Upper lobe of left lung (tissue), 6 donors: ENCODE measurements around the gene LAMB4. TPM values are rescaled to one million over a fixed set of nuclear protein-coding genes. Genes with fewer than 3 reads are reported as not detected.

Experiments
- ATAC-seq, 2 donors: fragments of 200-7000 bp; cut with Tn5 transposase; one replicate each; pipeline ENCODE4 v1.9.1; 2022; ENCODE audit warnings: mild to moderate bottlenecking in 2 of 2, moderate library complexity in 2 of 2; ENCODE audit not compliant: low FRiP score in 2 of 2
- DNase-seq, 2 donors: peaks; one replicate each; pipeline ENCODE4 v3.0.0-alpha.2; 2019 to 2020
- H3K27ac ChIP-seq, 4 donors: fragments of 200-600 bp; sonication (generic); one replicate each; pipeline ENCODE4 v1.5.1; 2016 to 2019
- H3K27me3 ChIP-seq, 4 donors: fragments of 200-600 bp; sonication (generic); one replicate each; pipeline ENCODE4 v1.5.1; 2017 to 2019
- H3K36me3 ChIP-seq, 4 donors: fragments of 200-600 bp; sonication (generic); one replicate each; pipeline ENCODE4 v1.5.1; 2016 to 2019
- H3K4me1 ChIP-seq, 4 donors: fragments of 200-600 bp; sonication (generic); one replicate each; pipeline ENCODE4 v1.5.1; 2018 to 2019
- H3K4me3 ChIP-seq, 4 donors: fragments of 200-600 bp; sonication (generic); one replicate each; pipeline ENCODE4 v1.5.1; 2017 to 2019; ENCODE audit warnings: mild to moderate bottlenecking in 2 of 4, moderate library complexity in 1 of 4
- H3K9me3 ChIP-seq, 4 donors: fragments of 200-600 bp; sonication (generic); one replicate each; pipeline ENCODE4 v1.5.1; 2018 to 2019
- CTCF ChIP-seq, 6 experiments: fragments of 450-650 bp in 4 of 6; fragments of 200-600 bp in 2 of 6; sonication (generic) in 2 of 6; IDR thresholded peaks; one replicate each; pipeline ENCODE4 v1.5.1; 2016 to 2019; ENCODE audit warnings: antibody characterized with exemption in 6 of 6
- EP300 ChIP-seq, 4 donors: sonication (generic); formaldehyde crosslinking; IDR thresholded peaks; one replicate each; pipeline ENCODE4 v1.5.1; 2017; ENCODE audit warnings: antibody characterized with exemption in 4 of 4, control low read depth in 2 of 4
- POLR2A ChIP-seq, 4 donors: fragments of 450-650 bp; IDR thresholded peaks; one replicate each; pipeline ENCODE4 v1.5.1; 2016 to 2017; ENCODE audit warnings: antibody characterized with exemption in 4 of 4, mild to moderate bottlenecking in 2 of 4
- POLR2AphosphoS5 ChIP-seq, 2 donors: sonication (generic); formaldehyde crosslinking; IDR thresholded peaks; one replicate each; pipeline ENCODE4 v1.5.1; 2017; ENCODE audit warnings: antibody characterized with exemption in 2 of 2
- WGBS, 2 donors: methylation state at CpG; one replicate each; pipeline ENCODE4 v1.1.5; 2017 to 2018; 5-methylcytosine and 5-hydroxymethylcytosine counted together
- total RNA-seq, 6 donors: library from RNA; depleted of rRNA in 4 of 6; stranded (reverse); fragments of >200 nt in 4 of 6; gene quantifications; one replicate each; pipeline versions ENCODE4 v1.1.0 to v1.2.1, GENCODE V29; 2016 to 2021
- donor health status: DM: no; HTN: no; CAD: no; lungs with moderate emphysema.
- donor health status: DM: no; HTN: yes; CAD: no; lungs with severe emphysema.

LAMB4 gene
- total RNA-seq, 6 donors from 2014 or later, result 0.10 to 18.9 (median 0.47) TPM; not detected in 2

GRCh38 chr7:107980671-107981190 is 149.4 kb downstream of the LAMB4 start:
- TF ChIP-seq POLR2AphosphoS5 (IDR thresholded peaks at IDR 0.05), result no peak
- Histone ChIP-seq H3K27me3 (no peaks in the 10 kb centered on the region), H3K9me3 (no peaks in the 10 kb centered on the region), H3K4me3 (no peak overlapping the region), H3K4me1 (peaks cover 0 to 17% (median 9%) of the 10 kb centered on the region in 4 donors), H3K27ac (no peak overlapping the region), H3K36me3 (peaks cover 0 to 33% (median 0%) of the 10 kb centered on the region in 4 donors)
- no peak for ATAC-seq
- WGBS, 2 donors, result 95 to 96% methylated on average over 8 of the region's 8 CpGs
- DNase-seq, result no peak

- ATAC-seq (no peak), DNase-seq (no peak)
- 89% methylated on average over 3 of the region's 3 CpGs for WGBS, 2 donors
- TF ChIP-seq POLR2A (IDR thresholded peaks at IDR 0.05) (no peak), CTCF (IDR thresholded peaks at IDR 0.05) (no peak), POLR2AphosphoS5 (IDR thresholded peaks at IDR 0.05) (no peak), EP300 (IDR thresholded peaks at IDR 0.05) (no peak)
- H3K27me3 ChIP-seq, result no peaks in the 10 kb centered on the region
- H3K4me1 ChIP-seq, result peaks cover 0 to 17% (median 9%) of the 10 kb centered on the region in 4 donors
- no peak overlapping the region for H3K4me3 ChIP-seq
- peaks cover 0 to 37% (median 0%) of the 10 kb centered on the region in 4 donors for H3K36me3 ChIP-seq
- H3K27ac ChIP-seq, result no peak overlapping the region
- no peaks in the 10 kb centered on the region for H3K9me3 ChIP-seq
Observed at GRCh38 chr7:107980171-107980570, 150.0 kb downstream of the LAMB4 start.

- ATAC-seq (no peak), DNase-seq (no peak)
- no peak for TF ChIP-seq EP300 (IDR thresholded peaks at IDR 0.05)
- TF ChIP-seq POLR2AphosphoS5 (IDR thresholded peaks at IDR 0.05), result no peak
- no peak for TF ChIP-seq CTCF (IDR thresholded peaks at IDR 0.05)
- no peaks in the 10 kb centered on the region for H3K9me3 ChIP-seq
- peak overlapping the region in 1 of 4 donors; percentile 22 for H3K27ac ChIP-seq
- no peak overlapping the region for H3K4me3 ChIP-seq
- WGBS, 2 donors, result 80 to 89% methylated on average over 5 of the region's 5 CpGs
- peaks cover 0 to 17% (median 9%) of the 10 kb centered on the region in 4 donors for H3K4me1 ChIP-seq
- peaks cover 0 to 31% (median 0%) of the 10 kb centered on the region in 4 donors for H3K36me3 ChIP-seq
- H3K27me3 ChIP-seq, result no peaks in the 10 kb centered on the region
Observed at GRCh38 chr7:107978815-107979408, 151.2 kb downstream of the LAMB4 start.

GRCh38 chr7:107977048-107977447 is 153.1 kb downstream of the LAMB4 start:
- peak overlapping the region in 1 of 4 donors; percentile 35 for H3K27ac ChIP-seq

GRCh38 chr7:107976620-107977019 is 153.5 kb downstream of the LAMB4 start:
- ATAC-seq, result no peak
- H3K27ac ChIP-seq, result peak overlapping the region in 1 of 4 donors; percentile 35
- peaks cover 0 to 8% (median 2%) of the 10 kb centered on the region in 4 donors for H3K4me1 ChIP-seq
- no peak for TF ChIP-seq CTCF (IDR thresholded peaks at IDR 0.05)
- TF ChIP-seq POLR2AphosphoS5 (IDR thresholded peaks at IDR 0.05), result no peak
- TF ChIP-seq EP300 (IDR thresholded peaks at IDR 0.05), result no peak
- no peak for TF ChIP-seq POLR2A (IDR thresholded peaks at IDR 0.05)
- 96 to 100% methylated on average over 1 of the region's 1 CpG for WGBS, 2 donors
- no peak for DNase-seq
- no peaks in the 10 kb centered on the region for H3K27me3 ChIP-seq
- peaks cover 0 to 31% (median 0%) of the 10 kb centered on the region in 4 donors for H3K36me3 ChIP-seq
- no peak overlapping the region for H3K4me3 ChIP-seq
- H3K9me3 ChIP-seq, result no peaks in the 10 kb centered on the region

More at GRCh38 chr7:107977048-107977447, 153.1 kb downstream of the LAMB4 start:
- ATAC-seq, result no peak
- Histone ChIP-seq H3K27me3 (no peaks in the 10 kb centered on the region), H3K4me1 (peaks cover 0 to 8% (median 4%) of the 10 kb centered on the region in 4 donors), H3K36me3 (peaks cover 0 to 31% (median 0%) of the 10 kb centered on the region in 4 donors), H3K4me3 (no peak overlapping the region), H3K9me3 (no peaks in the 10 kb centered on the region)
- 68 to 88% methylated on average over 4 of the region's 4 CpGs for WGBS, 2 donors
- DNase-seq, result no peak
- no peak for TF ChIP-seq EP300 (IDR thresholded peaks at IDR 0.05)
- TF ChIP-seq POLR2A (IDR thresholded peaks at IDR 0.05), result no peak
- TF ChIP-seq CTCF (IDR thresholded peaks at IDR 0.05), result no peak
- TF ChIP-seq POLR2AphosphoS5 (IDR thresholded peaks at IDR 0.05), result no peak
